Stimulated activated CD4-positive, alpha-beta T cell treated with anti-CD3 and anti-CD28 coated beads, Interleukin-12 subunit alpha, Interleukin-12 subunit beta, amount 100 ng/mL, for 24 hours (primary cell): ENCODE results near the gene TMEM238.
A peak's percentile ranks its signal among the peaks of the same experiment; 100 is the strongest.
"Not testable (repeated sequence)": the region's sequence is repeated elsewhere in the genome, so short reads cannot be mapped to it uniquely, and the experiment has no call there.

ENCODE experiments used
- DNase-seq, 2 experiments: peaks; one replicate each; pipeline ENCODE4 v3.0.0-alpha.2; 2020; ENCODE audit warnings: low read depth in 2 of 2

The TMEM238 gene

DNA sequence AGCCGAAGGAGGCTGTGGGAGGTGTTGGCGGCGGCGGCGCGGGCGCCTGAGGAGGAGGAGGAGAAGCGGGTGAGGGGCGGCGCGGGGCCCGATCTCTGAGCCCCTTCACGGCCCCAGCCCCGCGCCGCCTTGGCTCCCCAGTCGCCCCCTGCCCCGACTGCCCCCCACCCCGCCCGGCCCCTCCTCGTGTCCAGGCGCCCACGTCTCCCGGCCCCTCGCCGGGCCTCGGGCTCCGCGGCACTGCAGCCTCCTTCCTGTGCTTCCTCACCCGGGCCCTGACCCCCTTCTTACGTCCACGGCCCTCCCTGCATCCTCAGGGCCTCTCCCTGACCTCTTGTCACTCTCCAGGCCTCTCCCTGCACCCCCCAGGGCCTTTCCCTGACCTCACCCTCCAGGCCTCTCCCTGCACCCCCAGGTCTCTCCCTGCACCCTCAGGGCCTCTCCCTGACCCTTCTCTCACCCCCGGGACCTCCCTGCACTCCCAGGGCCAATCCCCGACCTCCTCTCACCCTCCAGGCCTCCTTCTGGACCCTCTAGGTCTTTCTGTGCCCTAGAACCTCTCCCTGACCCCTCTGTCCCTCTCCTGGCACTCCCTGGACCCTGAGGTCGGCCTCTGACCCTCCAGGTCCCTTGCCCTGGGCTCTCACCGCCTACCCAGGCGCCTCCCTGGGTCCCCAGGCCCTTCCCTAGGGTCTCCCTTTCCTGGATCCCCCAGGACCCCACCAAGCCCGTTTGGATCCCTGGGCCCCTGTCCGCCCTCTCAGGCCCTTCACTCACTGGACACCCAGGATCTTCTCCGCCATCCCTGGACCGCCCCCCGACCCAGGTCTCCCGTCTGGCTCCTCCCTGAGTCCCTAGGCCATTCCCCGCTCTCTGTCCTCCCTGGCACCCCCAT is 44.0 kb downstream of the TMEM238 start:
- DNase-seq: no peak

GRCh38 chr19:55339105-55339888 is 44.8 kb downstream of the TMEM238 start, which contains the start of gene KMT5C:
KMT5C (plus strand) TSS chr19:55339876; CDS start chr19:55341937, 2,061 bp downstream.
- peak; percentile 100 for DNase-seq

GRCh38 chr19:55336101-55336500 is 48.0 kb downstream of the TMEM238 start:
- DNase-seq: no peak

- no peak for DNase-seq
These were observed 50.2 kb downstream of the TMEM238 start for GRCh38 chr19:55333870-55334269.

GRCh38 chr19:55329791-55330190 is 54.3 kb downstream of the TMEM238 start:
- not testable (repeated sequence) for DNase-seq
